Stimulated activated CD4-positive, alpha-beta T cell treated with anti-CD3 and anti-CD28 coated beads, TNF-alpha, amount 100 ng/mL, for 1 hour (primary cell): Measurements from ENCODE around the gene KCNG4.

Experiments
- DNase-seq, 3 donors: peaks; one replicate each; pipeline ENCODE4 v3.0.0-alpha.2; 2020; ENCODE audit warnings: low read depth in 3 of 3, low spot score in 1 of 3

The KCNG4 gene, protein sequence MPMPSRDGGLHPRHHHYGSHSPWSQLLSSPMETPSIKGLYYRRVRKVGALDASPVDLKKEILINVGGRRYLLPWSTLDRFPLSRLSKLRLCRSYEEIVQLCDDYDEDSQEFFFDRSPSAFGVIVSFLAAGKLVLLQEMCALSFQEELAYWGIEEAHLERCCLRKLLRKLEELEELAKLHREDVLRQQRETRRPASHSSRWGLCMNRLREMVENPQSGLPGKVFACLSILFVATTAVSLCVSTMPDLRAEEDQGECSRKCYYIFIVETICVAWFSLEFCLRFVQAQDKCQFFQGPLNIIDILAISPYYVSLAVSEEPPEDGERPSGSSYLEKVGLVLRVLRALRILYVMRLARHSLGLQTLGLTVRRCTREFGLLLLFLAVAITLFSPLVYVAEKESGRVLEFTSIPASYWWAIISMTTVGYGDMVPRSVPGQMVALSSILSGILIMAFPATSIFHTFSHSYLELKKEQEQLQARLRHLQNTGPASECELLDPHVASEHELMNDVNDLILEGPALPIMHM

DNA sequence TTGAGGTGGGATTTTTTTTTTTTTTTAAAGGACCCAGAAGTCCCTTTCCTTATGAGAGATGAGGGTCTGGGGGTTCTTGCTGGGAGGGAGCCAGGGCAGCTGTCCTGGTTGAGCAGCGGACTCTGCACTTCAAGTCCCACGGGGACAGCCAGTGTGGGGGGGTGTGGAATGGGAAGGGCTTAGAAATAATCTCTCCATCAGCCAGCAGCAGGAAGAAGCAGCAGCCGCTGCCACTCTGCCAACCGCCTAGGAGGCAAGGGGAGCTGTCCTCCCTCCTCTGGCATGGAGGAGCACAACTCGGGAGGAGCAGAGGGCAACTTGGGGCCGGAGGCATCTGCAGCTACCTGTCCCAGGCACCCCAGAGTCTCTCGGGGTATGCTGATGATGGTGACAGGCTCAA lies at the start of gene KCNG4:
Gene KCNG4 (minus strand): TSS at position 104 of the 400 bp plus-strand sequence. CDS start 2,527 bp downstream, outside the sequence.
- DNase-seq: no peak

DNA sequence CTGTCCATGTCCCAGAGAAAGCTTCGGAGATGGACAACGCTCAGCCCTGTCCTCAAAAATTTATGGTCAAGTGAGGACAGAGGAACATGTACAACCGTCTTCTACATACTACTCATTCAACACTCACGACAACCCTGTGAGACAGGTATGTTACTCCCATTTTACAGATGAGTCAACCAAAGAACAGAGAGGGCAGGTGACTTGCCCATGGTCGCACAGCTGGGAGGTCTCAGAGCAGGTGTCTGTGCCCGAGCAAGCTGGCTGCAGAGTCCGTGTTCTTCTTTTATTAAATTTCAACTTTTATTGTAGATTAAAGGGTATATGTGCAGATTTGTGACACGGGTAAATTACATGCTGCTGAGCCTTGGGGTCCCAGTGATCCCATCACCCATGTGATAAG lies 49.1 kb upstream of the KCNG4 start:
- DNase-seq: no peak

DNA sequence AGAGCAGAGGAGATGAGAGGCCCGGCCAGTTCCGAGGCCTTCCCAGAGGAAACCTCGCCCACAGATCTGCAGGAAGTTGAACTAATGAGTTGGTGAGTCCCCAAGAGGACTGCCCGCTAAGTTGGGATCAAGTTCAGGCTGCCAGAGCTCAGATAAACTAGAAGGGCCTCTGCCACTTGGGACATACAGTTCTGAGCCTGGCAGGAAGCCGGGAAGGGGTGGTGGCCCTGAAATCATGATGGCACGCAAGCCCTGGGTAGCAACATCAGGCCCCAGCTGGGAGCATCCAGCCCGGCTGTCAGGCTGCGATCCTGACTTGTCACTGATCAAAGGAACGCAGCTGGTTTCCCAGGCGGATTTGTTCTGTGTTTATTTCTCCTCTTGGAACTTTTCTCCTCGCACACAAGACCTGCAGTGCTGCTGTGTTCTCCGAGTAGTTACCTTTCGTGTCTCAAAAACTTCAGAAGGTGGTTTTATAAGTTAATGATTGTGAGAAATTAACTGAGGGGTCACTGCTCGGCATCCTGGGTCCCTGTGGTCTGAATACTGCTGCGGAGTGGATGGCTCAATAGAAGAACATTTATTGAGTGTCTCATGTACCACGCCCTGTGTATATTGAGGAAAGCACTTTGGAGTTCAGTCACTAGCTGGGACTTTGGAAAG lies 46.9 kb upstream of the KCNG4 start:
- DNase-seq: no peak

DNA sequence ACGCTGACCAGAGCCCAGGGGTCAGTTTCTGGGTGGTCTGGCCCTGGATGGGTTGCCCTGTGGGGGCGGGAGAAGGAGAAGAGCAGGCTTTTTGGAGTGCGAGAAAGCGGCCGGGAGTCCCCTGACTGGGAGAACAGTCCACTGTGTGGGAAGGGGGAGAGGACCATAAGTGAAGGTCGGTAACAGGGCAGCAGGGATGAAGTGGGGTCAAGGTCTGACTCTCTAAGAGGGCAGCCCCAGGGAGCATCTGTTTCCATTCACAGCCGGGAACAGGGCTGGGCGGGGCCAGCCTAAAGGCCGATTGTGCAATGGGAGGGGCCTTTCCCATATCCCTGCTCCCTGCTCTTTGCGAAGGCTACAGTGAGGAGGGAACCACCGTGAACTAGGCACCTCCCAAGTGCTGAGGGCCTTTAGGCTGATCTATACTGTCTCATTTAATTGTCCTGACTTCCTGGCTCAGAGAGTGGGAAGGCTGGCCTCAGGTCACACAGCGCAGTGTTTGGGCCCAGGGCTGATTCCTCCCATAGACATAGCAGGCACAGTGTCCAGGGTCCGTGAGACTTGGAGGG lies 44.4 kb upstream of the KCNG4 start:
- no peak for DNase-seq

DNA sequence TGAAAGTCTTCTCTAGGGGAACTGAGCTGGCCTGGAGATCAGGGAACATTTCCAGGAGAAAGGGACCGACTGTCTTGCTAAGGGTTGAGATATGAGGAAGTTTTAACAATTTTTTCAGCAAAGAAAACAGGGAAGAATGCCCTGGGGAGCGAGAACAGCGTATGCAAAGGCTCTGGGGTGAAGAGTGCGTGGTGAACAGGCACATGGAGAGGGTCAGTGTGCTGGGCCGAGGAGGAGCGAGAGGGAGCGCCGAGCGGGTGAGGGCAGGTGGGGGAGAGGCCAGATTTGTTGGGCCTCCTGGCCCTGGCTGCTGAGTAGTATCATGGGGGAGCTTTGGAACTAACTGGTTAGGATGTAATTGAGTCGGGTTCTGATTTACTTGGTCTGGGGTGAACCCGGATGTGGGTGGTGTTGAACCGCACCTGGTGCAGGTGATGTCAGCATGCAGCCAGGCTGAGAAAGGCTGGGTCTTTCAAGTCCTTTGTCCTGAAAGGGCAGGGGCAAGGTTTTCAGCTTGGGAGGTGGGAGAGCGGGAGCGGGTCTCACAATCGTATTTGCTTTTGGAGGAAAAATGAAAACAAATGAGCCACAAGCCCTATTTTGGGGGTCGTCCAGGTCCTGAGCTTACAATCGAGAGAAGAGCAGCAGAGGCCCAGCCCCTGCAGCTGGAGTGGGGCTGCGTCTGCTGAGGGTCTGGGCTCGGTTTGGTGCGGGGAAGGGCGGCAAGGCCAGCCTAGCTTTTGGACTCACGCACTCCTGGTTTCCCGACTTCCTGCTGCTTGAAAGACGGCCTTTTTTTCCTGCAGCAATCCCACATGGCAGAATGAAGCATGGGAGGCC lies 43.7 kb upstream of the KCNG4 start:
- DNase-seq: no peak

DNA sequence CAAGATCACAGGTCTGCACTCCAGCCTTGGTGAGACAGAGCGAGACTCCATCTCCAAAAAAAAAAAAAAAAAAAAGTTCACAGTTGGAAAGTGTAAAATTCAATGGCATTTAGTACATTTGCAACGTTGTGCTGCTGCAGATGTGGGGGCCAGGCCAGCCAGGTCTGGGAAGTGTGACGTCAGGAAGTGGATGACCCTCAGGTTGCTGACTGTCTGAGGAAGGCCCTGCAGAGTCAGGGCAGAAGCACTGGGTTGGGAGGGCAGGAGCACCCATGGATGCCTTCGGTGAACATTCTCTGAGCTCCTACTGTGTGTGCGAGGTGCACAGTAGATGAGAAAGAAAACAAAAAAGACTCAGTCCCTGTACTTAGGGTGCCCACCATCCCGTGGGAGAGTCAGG lies 42.7 kb upstream of the KCNG4 start:
- no peak for DNase-seq

DNA sequence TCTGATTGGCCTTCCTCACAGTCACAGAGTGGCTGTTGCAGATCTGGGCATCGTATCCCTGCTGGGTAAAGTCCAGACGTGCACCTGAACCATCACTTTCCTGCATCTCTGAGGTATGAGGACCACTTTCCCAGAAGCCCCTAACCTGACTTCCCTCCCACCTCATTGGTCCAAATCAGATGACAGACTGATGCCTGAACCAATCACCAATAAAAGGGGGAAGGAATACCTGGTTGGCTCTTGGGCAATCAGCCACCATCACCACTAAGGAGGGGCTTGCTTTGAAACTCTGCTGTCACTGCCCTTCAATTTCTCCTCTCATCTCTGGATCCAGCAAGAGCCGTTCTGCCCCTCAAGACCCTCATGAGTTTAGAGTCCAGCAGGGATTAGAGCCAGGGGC lies 41.3 kb upstream of the KCNG4 start:
- DNase-seq: no peak

DNA sequence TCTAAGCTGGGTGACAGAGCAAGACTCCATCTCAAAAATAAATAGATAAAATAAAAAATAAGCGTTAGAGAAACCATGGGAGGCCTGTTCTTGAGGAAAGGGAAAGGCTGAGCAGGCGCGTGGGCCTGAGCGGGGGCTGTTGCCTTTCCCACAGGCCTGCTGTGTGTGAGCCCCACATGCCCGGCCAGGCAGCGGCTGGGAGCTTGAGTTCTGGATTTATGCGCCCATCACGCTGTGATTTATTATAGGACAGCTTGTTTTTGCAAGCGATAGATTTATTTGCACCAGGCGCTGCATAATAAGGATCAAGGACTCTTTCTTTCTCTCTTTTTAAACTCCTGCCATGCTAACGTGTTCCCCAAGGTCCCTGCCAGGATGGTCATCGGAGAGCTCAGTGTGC lies 40.1 kb upstream of the KCNG4 start:
- no peak for DNase-seq

DNA sequence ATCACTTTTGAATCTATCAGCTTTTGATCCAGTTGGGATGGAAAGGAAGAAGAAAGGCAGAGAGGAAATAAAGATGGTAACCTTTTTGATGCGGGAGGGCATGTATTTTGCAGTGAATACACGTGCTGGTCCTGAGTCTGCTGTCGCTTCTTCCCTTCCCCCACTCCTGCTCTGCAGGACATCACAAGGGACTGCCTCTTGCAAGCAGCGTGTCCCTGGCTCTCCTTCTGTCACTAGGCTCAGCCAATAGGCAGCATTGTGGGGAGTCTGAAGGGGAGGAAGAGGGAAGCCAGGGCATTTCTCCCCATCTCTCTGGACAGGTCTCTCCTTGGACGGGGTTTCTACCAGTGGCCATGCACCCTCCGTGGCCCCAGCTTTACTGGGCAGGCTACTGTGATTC lies 39.2 kb upstream of the KCNG4 start:
- no peak for DNase-seq

DNA sequence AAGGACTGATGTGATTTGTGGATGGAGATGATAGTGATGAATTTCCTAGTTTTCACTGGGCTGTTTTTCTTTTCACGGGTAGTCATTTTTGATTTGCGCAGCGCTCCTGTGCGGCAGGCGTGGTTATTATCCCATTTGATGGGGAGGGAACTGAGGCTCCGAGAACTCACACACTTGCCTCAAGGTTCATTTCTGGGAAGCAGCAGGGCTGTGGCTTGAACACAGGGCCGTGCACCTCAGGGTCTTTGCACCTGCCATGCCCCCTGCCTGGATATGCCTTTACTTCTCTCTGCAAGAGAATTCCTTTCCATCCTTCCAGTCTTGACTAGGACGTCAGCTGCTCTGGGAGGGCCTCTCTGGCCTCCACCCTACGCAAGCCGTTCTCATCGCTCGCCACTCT lies 38.5 kb upstream of the KCNG4 start:
- DNase-seq: no peak

DNA sequence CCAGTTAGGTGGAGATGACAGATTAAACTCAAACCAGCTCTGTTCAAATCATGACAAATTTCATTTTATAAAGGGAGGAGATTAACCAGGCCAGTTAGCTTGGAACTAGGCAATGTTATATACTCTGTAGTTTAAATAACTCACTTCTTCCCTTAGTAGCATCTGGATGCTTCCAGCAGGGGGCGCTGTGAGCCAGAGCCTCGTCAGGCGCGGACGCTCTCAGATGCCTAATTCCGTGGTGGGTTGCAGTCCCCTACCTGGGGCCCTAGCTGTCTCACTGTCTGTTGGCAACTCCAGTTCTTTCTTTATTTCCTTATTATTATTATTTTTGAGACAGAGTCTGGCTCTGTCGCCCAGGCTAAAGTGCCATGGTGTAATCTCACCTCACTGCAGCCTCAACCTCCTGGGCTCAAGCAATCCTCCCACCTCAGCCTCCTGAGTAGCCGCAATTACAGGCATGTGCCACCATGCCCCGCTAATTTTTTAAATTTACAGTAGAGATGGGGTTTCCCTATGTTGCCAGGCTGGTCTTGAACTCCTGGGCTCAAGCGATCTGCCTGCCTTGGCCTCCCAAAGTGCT lies 37.5 kb upstream of the KCNG4 start:
- DNase-seq: peak; percentile 31 to 60 (median 47)

DNA sequence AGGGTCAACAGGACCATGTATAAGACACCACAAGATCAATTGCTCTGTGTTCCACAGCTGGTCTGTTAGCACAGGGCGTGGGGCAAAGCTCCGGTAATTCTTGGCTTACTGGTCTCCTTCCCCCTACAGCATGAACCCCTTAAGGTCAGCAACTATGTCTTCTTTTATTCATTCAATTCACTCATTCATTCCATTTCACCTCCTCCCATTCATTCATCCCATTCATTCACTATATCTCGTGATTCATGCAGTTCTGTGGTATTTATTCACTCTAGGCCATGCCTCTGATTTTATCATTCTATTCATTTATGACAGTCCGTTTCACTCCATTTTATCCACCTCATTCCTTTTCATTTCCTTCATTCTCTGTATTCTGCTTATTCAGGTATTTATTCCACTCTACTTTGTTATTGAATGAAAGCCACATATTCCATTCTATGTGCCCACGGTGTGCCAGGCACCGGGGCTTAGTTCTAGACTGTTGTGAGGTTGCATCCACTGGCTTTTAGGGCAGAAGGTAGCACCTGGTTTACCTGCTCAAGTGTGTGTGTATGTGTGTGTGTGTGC lies 35.9 kb upstream of the KCNG4 start:
- DNase-seq: no peak

DNA sequence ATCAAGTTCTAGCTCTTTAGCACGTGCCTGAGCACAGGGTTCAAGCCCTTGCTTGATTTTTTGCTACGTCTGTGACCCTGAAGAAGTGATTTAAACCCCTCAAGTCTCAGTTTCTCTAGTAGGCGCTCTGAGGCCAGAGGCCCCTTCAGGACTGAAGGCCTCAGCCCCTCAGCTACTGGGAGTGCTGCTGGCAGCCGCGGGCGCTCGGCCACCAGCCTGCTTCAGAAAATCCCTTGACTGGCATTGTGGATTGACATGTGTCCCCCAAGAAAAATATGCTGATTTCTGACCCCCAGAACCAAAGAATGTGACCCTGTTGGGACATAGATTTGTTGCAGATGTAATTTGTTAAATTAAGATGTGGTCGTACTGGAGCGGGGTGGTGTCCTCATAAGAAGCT lies 34.7 kb upstream of the KCNG4 start:
- DNase-seq: no peak

DNA sequence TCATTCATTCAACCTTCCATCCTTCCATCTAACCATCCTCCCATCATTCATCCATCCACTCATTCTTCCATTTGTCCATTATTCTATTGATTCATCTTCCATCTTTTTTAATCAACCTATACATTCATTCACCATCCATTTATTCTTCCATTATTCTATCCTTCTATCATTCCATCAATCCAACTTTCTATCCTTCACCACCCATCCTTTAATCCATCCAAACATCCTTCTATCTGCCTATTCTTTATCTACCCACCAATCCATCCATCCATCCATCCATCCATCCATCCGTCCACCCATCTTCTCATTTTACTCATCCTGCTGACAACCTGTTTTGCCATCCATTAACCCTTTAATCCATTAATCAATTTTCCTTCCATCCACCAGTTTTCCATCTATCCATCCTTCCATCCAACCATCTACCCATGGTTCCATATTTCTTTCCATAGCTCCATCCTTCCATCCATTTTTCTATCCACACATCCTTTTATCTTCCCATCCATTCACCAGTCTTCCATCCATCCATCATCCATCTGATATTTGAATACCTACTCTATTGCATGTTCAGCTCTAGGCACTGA lies 33.0 kb upstream of the KCNG4 start:
- DNase-seq: no peak

DNA sequence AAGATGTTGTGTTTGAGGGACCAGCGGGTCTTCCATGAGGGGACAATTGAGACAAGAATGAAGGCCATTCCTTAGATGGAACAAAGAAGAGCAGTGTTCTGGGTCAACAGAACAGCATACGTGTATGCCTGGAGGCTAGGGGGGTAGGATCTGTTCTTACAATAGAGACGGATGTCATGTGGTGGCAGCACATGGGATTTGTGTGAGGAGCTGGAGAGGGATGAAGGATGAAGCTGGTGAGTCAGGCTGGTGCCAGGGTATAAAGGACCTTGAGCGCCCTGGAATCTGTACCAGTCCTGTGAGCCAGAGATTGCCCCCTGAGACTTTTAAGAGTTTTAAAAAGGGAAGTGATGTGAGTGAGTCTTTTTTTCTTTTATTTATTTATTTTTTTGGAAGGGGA lies 32.1 kb upstream of the KCNG4 start:
- no peak for DNase-seq

DNA sequence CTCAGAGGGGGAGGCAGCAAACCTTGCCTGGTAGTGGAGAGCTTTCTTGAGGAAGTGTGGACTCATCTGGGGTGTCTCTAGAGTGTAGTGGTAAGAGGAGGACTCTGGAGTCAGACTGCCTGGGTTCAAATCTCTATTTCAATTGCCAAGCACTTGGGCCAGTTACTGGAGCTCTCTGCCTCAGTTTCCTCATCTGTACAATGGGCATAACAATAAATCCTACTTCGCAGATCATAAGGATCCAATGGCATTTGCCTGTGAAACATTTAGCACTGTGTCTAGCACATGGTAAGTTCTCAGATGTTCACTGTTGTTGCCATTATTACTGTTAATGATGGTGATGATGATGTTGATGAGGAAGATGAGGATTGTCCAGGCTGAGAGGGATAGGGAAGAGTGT lies 31.2 kb upstream of the KCNG4 start:
- no peak for DNase-seq

DNA sequence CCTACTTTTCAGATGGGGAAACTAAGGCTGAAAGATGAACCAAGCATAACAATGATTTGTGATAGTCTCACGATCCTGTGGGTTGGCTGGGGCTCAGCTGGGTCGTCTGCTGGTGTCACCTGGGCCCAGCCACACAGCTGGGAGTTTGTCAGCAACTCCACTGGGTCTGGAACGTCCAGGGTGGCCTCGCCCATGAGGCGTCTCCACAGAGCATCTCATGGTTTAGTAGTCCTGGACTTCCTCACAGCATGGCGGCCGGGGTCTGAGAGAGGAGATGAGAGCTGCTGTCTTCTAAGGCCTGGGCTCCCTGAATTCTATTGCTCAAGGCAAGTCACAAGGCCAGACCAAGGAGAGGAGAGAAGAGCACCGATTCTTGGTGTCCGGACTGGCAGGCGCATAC lies 30.7 kb upstream of the KCNG4 start:
- no peak for DNase-seq

DNA sequence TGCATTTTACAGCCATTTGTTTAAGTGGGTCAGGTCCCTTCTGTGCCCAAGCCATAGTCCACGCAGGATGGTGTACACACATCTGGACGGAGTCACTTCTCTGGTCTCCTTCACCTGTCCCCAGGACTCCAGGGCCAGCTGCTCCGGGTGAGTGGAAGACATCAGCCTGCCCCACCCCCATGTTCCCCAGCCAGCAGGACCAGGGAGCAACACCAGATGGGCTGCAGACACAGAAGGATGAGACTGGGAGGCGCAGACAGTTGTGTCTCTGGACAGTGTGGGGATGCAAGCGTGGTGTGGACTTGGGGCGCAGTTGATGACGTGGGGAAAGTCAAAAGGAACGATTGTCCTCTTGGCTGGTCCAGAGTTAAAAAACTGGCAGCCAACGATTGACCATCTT lies 30.3 kb upstream of the KCNG4 start:
- no peak for DNase-seq

DNA sequence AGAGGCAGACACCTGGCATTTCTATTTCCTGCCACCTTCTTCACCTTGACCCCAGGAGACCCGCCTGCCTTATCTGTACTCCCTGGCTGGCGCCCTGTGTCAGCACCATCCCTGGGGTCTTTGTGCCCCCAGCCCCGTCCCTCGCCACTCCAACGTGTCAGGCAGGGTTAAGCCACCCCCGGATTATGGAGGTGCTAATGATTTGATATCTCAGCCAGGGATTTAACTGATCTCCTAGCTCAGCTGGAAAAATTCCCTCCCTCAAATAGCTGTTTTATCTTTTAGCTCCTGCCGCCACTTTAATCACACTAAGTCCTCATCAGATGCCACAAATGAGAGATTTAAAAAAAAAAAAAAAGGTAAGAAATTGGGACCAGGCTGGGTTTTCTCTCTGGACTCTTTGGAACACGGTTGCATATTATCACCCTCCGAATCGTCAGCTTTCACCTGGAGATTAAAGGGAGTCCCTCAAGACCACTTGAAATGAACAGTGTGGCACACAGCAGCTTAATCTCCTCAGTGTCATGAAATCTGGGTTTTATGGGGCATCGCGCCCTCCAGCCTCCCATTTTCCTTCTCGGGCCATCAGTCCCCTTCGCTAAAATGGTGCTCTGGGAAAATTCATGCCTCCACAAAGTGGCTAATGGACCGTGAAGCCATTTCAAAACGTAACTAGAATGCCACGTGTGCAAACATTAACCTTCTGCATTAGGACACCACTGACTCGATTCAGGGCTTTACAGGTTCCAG lies 28.7 kb upstream of the KCNG4 start:
- DNase-seq: no peak

DNA sequence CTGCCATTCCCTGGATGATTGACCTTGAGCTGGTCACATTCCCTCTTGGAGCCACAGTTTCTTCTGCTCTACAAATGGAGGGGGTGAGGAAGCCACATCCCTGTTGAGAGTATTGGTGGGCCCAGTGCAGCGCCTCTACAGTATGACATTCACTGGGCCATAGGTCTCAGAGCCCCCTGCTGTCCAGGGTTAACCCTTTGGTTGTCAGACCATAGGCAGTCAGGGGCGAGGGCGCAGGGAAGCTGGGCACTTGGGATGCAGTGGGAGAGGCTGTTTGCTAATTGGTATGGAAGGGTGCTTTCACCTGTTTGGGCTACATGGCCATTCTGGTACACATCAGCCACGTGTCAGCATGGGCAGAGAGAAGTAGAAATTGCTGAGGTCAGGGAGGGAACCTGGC lies 27.6 kb upstream of the KCNG4 start:
- no peak for DNase-seq
